ENCODE data around the gene HIP1.

- TF ChIP-seq CTCF (IDR thresholded peaks at IDR 0.05; ENCODE audit: low read length) (no peak), EZH2 (IDR thresholded peaks at IDR 0.05; ENCODE audit: borderline replicate concordance, low read length) (no peak)
Measured at GRCh38 chr7:75740846-75741497, 2.2 kb upstream of the HIP1 start.
